K562 (cell line): ENCODE data around the gene P2RX5. TPM values are rescaled to one million over a fixed set of nuclear protein-coding genes. Genes with fewer than 3 reads are reported as not detected.

Experiments
- ATAC-seq: fragments of 200-7000 bp; cut with Tn5 transposase; 3 replicates; pipeline ENCODE4 v1.9.1; 2020; ENCODE audit warnings: moderate library complexity
- BruUV-seq: library from RNA; stranded (reverse); fragments of 400-500 nt; replicated peaks from 2 replicates; lab custom pipeline; 2021; lab: Mats Ljungman, UMichigan
- CTCF ChIA-PET: fragments of 300-600 bp; formaldehyde crosslinking; extraction: SDS; loops from one replicate; lab custom pipeline; 2021; ENCODE audit warnings: low intra/inter-chr PET ratio; lab: Yijun Ruan, JAX
- POLR2A ChIA-PET: fragments of 300-600, 350-650 bp; sonication (Branson Sonifier 250); formaldehyde crosslinking; extraction: SDS; loops from one replicate; lab custom pipeline; 2021; ENCODE audit warnings: antibody characterized with exemption, inconsistent platforms; lab: Yijun Ruan, JAX
- DNase-seq, 4 experiments: peaks; one replicate each; pipeline versions ENCODE4 v3.0.0 to v3.0.0-alpha.2; 2011 to 2018; ENCODE audit warnings: low spot score in 3 of 4, mixed read lengths in 3 of 4; ENCODE audit errors: extremely low read depth in 1 of 4
- FAIRE-seq: peaks from 2 replicates; lab custom pipeline; 2011; peaks lifted over from hg19 to GRCh38; lab: Jason Lieb, UNC
- H2AFZ ChIP-seq: 2 replicates; pipeline ENCODE4 v1.6.0; 2011; ENCODE audit warnings: low read depth, low read length, control low read depth, inconsistent platforms
- H3K27ac ChIP-seq: fragments of 200-600 bp; 3 replicates; pipeline ENCODE4 v1.8.0; 2011; ENCODE audit warnings: low read depth, mild to moderate bottlenecking, control low read depth, inconsistent platforms, low read length, moderate library complexity, mixed read lengths; ENCODE audit errors: extremely low read depth
- H3K27me3 ChIP-seq, 2 experiments: fragments of 300-600 bp in 1 of 2; 2 replicates in 1 of 2; 3 replicates in 1 of 2; pipeline versions ENCODE4 v1.6.0 to v1.8.0; 2011; ENCODE audit warnings: inconsistent platforms in 2 of 2, low read length in 2 of 2, mild to moderate bottlenecking in 1 of 2, mixed read lengths in 1 of 2, moderate library complexity in 1 of 2; ENCODE audit not compliant: control insufficient read depth in 2 of 2, insufficient read depth in 2 of 2
- H3K36me3 ChIP-seq: fragments of 300-600 bp; 3 replicates; pipeline ENCODE4 v1.8.0; 2011; ENCODE audit warnings: mild to moderate bottlenecking, low read length, inconsistent platforms; ENCODE audit not compliant: control insufficient read depth, insufficient read depth
- H3K4me1 ChIP-seq, 2 experiments: fragments of 200-600 bp in 1 of 2; replicated peaks in 1 of 2; 2 replicates in 1 of 2; 3 replicates in 1 of 2; pipeline versions ENCODE4 v1.5.1 to v1.8.0; 2011; ENCODE audit warnings: inconsistent platforms in 2 of 2, low read length in 2 of 2, mild to moderate bottlenecking in 1 of 2, mixed read lengths in 1 of 2, moderate library complexity in 1 of 2; ENCODE audit not compliant: control insufficient read depth in 2 of 2, insufficient read depth in 2 of 2
- H3K4me2 ChIP-seq: 2 replicates; pipeline ENCODE4 v1.6.1; 2011; ENCODE audit warnings: low read length, control low read depth, inconsistent platforms, mixed read lengths; ENCODE audit not compliant: insufficient read depth
- H3K4me3 ChIP-seq: fragments of 200-600 bp; sonication (generic), shearing (Covaris generic); 2 replicates; pipeline ENCODE4 v1.5.1; 2016; ENCODE audit warnings: control low read depth, inconsistent platforms
- H3K79me2 ChIP-seq: fragments of 200-600 bp; 3 replicates; pipeline ENCODE4 v1.8.0; 2011; ENCODE audit warnings: low read length, inconsistent platforms; ENCODE audit not compliant: control insufficient read depth, insufficient read depth
- H3K9ac ChIP-seq, 2 experiments: 2 replicates each; pipeline versions ENCODE4 v1.6.0 to v1.6.1; 2011; ENCODE audit warnings: low read depth in 2 of 2, low read length in 2 of 2, control low read depth in 1 of 2, inconsistent platforms in 1 of 2, mild to moderate bottlenecking in 1 of 2, mixed read lengths in 1 of 2; ENCODE audit not compliant: insufficient read depth in 1 of 2
- H3K9me1 ChIP-seq: one replicate; pipeline ENCODE4 v1.6.0; 2011; ENCODE audit warnings: inconsistent platforms, mild to moderate bottlenecking, low read length, moderate library complexity; ENCODE audit not compliant: control insufficient read depth, insufficient read depth
- H3K9me3 ChIP-seq: replicated peaks from 2 replicates; pipeline ENCODE4 v1.5.1; 2011; ENCODE audit warnings: low read depth, low read length, inconsistent platforms; ENCODE audit not compliant: control insufficient read depth, insufficient read depth
- H4K20me1 ChIP-seq: replicated peaks from 2 replicates; pipeline ENCODE4 v1.6.1; 2011; ENCODE audit warnings: low read length, inconsistent platforms, mixed read lengths; ENCODE audit not compliant: control insufficient read depth, insufficient read depth
- ARNT ChIP-seq, 2 experiments: fragments of 450-650 bp; IDR thresholded peaks; 2 replicates each; pipeline ENCODE4 v1.6.1; 2016; ENCODE audit warnings: mild to moderate bottlenecking in 1 of 2
- BHLHE40 ChIP-seq: IDR thresholded peaks from 2 replicates; pipeline ENCODE4 v1.6.1; 2011; ENCODE audit warnings: low read length, improper control_type of control experiment
- CBFB ChIP-seq: sonication (generic); formaldehyde crosslinking; IDR thresholded peaks from 2 replicates; pipeline ENCODE4 v1.4.0; 2020; ENCODE audit warnings: mild to moderate bottlenecking, missing genetic modification reagents
- GTF2E2 ChIP-seq: fragments of 200-800 bp; sonication (Bioruptor generic); IDR thresholded peaks from 2 replicates; pipeline ENCODE4 v1.6.1; 2016; ENCODE audit warnings: missing genetic modification characterization, missing compliant biosample characterization
- MIER1 ChIP-seq: fragments of 450-650 bp; IDR thresholded peaks from 2 replicates; pipeline ENCODE4 v1.6.1; 2016; ENCODE audit warnings: antibody characterized with exemption, mild to moderate bottlenecking, low read depth
- MNT ChIP-seq, 2 experiments: fragments of 450-650 bp; conservative IDR thresholded peaks; 2 replicates each; pipeline ENCODE4 v1.6.1; 2017; ENCODE audit warnings: mild to moderate bottlenecking in 2 of 2, moderate library complexity in 2 of 2
- POLR2AphosphoS5 ChIP-seq: IDR thresholded peaks from 2 replicates; pipeline ENCODE4 v1.6.1; 2011; ENCODE audit warnings: mild to moderate bottlenecking, low read depth, low read length, moderate library complexity; ENCODE audit not compliant: control insufficient read depth, insufficient read depth
- SRSF3 ChIP-seq: fragments of 200-400 bp; formaldehyde crosslinking; IDR thresholded peaks from 2 replicates; pipeline ENCODE4 v1.6.1; 2016; ENCODE audit warnings: mild to moderate bottlenecking, low read length, moderate library complexity; ENCODE audit not compliant: insufficient read depth
- STAG1 ChIP-seq: sonication (generic); formaldehyde crosslinking; IDR thresholded peaks from 2 replicates; pipeline ENCODE4 v1.5.0; 2020; ENCODE audit warnings: missing genetic modification reagents, borderline replicate concordance
- THRA ChIP-seq: fragments of 450-650 bp; IDR thresholded peaks from 2 replicates; pipeline ENCODE4 v1.6.1; 2017; ENCODE audit warnings: mild to moderate bottlenecking, moderate library complexity
- XRCC5 ChIP-seq: fragments of 200-400 bp; formaldehyde crosslinking; IDR thresholded peaks from 2 replicates; pipeline ENCODE4 v1.6.1; 2017; ENCODE audit warnings: low read depth, mild to moderate bottlenecking, low read length
- ZBTB12 ChIP-seq: fragments of 250-450 bp; sonication (Bioruptor Pico); IDR thresholded peaks from 2 replicates; pipeline ENCODE4 v1.4.0; 2020
- ZBTB33 ChIP-seq: sonication (generic); formaldehyde crosslinking; IDR thresholded peaks from 2 replicates; pipeline ENCODE4 v1.8.1; 2023; ENCODE audit warnings: mild to moderate bottlenecking, missing genetic modification reagents
- ZNF79 ChIP-seq: fragments of 250-450 bp; sonication (Bioruptor Pico); IDR thresholded peaks from 2 replicates; pipeline ENCODE4 v1.4.0; 2020; ENCODE audit warnings: low read depth, mild to moderate bottlenecking, moderate library complexity
- WGBS: fragments of 100-300 bp; shearing (Covaris generic); methylation state at CpG from one replicate; pipeline ENCODE4 v1.1.6; 2016; ENCODE audit warnings: low coverage, mixed read lengths; ENCODE audit not compliant: insufficient coverage; ENCODE audit errors: missing lambda C conversion rate; 5-methylcytosine and 5-hydroxymethylcytosine counted together
- in situ Hi-C: fragments of 300-500 bp; cut with MboI; formaldehyde crosslinking; loops from 4 replicates; pipeline ENCODE4 v1.15.0; 2018; ENCODE audit warnings: inconsistent platforms, mixed read lengths
- intact Hi-C: fragments of 100-400 bp; cut with micrococcal nuclease; formaldehyde crosslinking; loops from 2 replicates; pipeline ENCODE4 v1.14.2; 2022
- polyA plus RNA-seq, 8 experiments: library from polyadenylated mRNA; depleted of rRNA in 4 of 8; stranded (reverse) in 5 of 8; unstranded in 3 of 8; fragments of >200 nt; fragmentation: Nextera tagmentation in 2 of 8; fragmentation: Illumina TruSeq in 1 of 8; extraction: Ambion mirVana in 2 of 8; extraction: Trizol in 1 of 8; gene quantifications; 2 replicates each; pipeline versions ENCODE4 v1.2.1 to v1.2.3, GENCODE V29; 2011 to 2014; ENCODE audit warnings: inconsistent platforms in 1 of 8, missing spikeins in 1 of 8
- total RNA-seq, 7 experiments: library from RNA; depleted of rRNA in 6 of 7; stranded (reverse); fragments of >200 nt in 6 of 7; fragmentation: Illumina TruSeq in 2 of 7; extraction: Trizol in 2 of 7; gene quantifications; 2 replicates each; pipeline versions ENCODE4 v1.2.1 to v1.2.3, GENCODE V29; 2011 to 2021; ENCODE audit warnings: low replicate concordance in 1 of 7

The P2RX5 gene
- total and polyA plus RNA-seq, 9 of the 15 experiments (the other 6 are each of a cell fraction or from before 2014, with no cell fraction given): 0.31 to 4.0 (median 1.3) TPM

GRCh38 chr17:3738562-3739295 is 42.8 kb upstream of the P2RX5 start:
- H3K9ac ChIP-seq: no peak overlapping the region
- H3K79me2 ChIP-seq: no peaks in the 10 kb centered on the region
- POLR2A ChIA-PET: interaction anchor here (0.7 to 1.1 kb wide), 4 partner anchors 9 to 19 kb away, joined by 3 to 4 read pairs (median 3); partner anchors contain the start of gene HASPIN
- no peaks in the 10 kb centered on the region for H3K9me1 ChIP-seq
- H3K36me3 ChIP-seq: no peaks in the 10 kb centered on the region
- FAIRE-seq (no peak), ATAC-seq (peak; percentile 69), DNase-seq (peak in 3 of 4 experiments; percentile 28 to 39 (median 33))
- no peaks in the 10 kb centered on the region for H3K9me3 ChIP-seq
- no peak overlapping the region for H3K4me2 ChIP-seq
- H3K27ac ChIP-seq: no peak overlapping the region
- no peaks in the 10 kb centered on the region for H4K20me1 ChIP-seq
- intact Hi-C loops (loop anchor here (10.0 kb wide), 2 partner anchors 166 to 336 kb away; no protein-coding TSS in a partner anchor), in situ Hi-C loops (no loop called here)
- BruUV-seq: no TSS peak
- H3K4me1 ChIP-seq: peaks cover 4 to 10% of the 10 kb centered on the region in 2 experiments; a peak in 2 of 5 replicates
- CTCF ChIA-PET: interaction anchor here (1.2 to 1.6 kb wide), 3 partner anchors 86 to 88 kb away, joined by 3 to 13 read pairs (median 3); no protein-coding TSS in a partner anchor
- H3K4me3 ChIP-seq: no peak overlapping the region
- 41% methylated on average over 14 of the region's 16 CpGs for WGBS
- H2AFZ ChIP-seq: peak overlapping the region; percentile 77; the same call in 1 of the 2 replicates
- peaks cover 0 to 6% of the 10 kb centered on the region in 2 experiments; a peak in 2 of 5 replicates for H3K27me3 ChIP-seq
- TF ChIP-seq MIER1: no peak
- no peak for TF ChIP-seq SRSF3
- no peak for TF ChIP-seq ZNF79 (CRISPR knock-in tag)
- TF ChIP-seq XRCC5: no peak
- TF ChIP-seq STAG1 (CRISPR knock-in tag): no peak
- no peak for TF ChIP-seq ZBTB33 (CRISPR knock-in tag)
- no peak for TF ChIP-seq THRA
- TF ChIP-seq POLR2AphosphoS5: no peak
- no peak for TF ChIP-seq CBFB (CRISPR knock-in tag)
- peak; percentile 76 for TF ChIP-seq BHLHE40
- peak; percentile 49 to 70; a peak in 3 of 4 replicates for TF ChIP-seq MNT (conservative IDR thresholded peaks at IDR 0.05)
- no peak for TF ChIP-seq ARNT (IDR thresholded peaks at IDR 0.05)
- no peak for TF ChIP-seq GTF2E2
- no peak for TF ChIP-seq ZBTB12 (CRISPR knock-in tag)
